GM12892 (cell line): ENCODE data around the gene STRN4.

Experiments used
- POLR2A ChIP-seq: IDR thresholded peaks from 2 replicates; pipeline ENCODE4 v1.6.1; 2011; ENCODE audit warnings: low read depth, low read length, control low read depth
- POLR2AphosphoS5 ChIP-seq: IDR thresholded peaks from 2 replicates; pipeline ENCODE4 v1.6.1; 2011; ENCODE audit warnings: low read depth, low read length, control low read depth

DNA sequence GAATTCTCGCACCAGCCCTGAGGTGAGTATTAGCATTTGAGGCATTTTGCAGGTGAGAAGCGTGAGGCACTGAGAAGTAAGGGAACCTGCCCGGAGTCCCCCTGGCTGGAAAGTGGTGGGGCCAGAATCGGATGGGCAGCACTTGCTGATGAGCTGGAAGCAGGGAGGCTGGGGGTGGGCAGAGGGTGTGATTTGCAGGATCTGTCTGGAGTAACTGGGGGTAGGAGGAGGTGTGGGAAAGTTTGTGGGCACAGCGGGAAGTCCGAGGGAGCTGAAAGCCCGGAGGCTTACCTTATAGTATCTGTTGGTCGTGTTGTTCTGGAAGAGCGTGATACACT, 49.4 kb downstream of the STRN4 start:
- TF ChIP-seq POLR2A (no peak), POLR2AphosphoS5 (no peak)
